Measurements from ENCODE around the gene LCNL1.

DNA sequence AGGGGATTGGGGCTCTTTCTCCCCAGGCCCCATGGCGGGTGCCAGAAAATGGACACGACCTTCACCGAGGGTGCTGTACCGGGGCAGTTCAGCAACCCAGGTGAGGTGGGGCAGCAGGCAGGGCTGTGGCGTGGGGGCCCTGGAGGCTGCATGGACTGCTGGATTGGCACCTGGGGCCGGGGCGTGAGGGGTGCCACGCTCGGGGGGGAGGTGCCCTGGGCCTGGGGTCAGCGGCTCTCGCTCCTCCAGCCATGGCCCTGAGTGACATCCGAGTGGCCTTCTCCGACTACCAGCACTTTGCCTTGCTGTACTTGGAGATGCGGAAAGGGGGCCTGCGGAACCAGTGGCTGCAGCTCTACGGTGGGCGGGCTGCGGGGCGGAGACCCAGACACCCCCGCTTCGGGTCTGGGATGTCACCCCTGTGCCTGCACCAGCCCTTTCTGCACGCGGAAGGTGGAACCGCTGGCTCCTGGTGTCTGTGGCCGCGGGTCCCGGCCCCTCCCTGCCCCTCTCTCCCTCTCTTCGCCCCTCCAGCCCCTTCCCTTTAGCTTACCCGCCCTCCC, 1.8 kb downstream of the LCNL1 start:
- TF ChIP-seq, protein P1, sequence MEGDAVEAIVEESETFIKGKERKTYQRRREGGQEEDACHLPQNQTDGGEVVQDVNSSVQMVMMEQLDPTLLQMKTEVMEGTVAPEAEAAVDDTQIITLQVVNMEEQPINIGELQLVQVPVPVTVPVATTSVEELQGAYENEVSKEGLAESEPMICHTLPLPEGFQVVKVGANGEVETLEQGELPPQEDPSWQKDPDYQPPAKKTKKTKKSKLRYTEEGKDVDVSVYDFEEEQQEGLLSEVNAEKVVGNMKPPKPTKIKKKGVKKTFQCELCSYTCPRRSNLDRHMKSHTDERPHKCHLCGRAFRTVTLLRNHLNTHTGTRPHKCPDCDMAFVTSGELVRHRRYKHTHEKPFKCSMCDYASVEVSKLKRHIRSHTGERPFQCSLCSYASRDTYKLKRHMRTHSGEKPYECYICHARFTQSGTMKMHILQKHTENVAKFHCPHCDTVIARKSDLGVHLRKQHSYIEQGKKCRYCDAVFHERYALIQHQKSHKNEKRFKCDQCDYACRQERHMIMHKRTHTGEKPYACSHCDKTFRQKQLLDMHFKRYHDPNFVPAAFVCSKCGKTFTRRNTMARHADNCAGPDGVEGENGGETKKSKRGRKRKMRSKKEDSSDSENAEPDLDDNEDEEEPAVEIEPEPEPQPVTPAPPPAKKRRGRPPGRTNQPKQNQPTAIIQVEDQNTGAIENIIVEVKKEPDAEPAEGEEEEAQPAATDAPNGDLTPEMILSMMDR (IDR thresholded peaks at IDR 0.05; ENCODE audit: insufficient read depth, low read depth, low read length): no peak
- no peak for TF ChIP-seq EZH2 (IDR thresholded peaks at IDR 0.05; ENCODE audit: insufficient read depth, low read length)

All from astrocyte (in vitro differentiated cells and primary cell).